ENCODE results near the gene KCND1.
"Not testable (repeated sequence)": the region's sequence is repeated elsewhere in the genome, so short reads cannot be mapped to it uniquely, and the experiment has no call there.

The KCND1 gene

GRCh38 chrX:48998391-48998790 is 26.7 kb upstream of the KCND1 start:
- Histone ChIP-seq H3K36me3 (ENCODE audit: control insufficient read depth in 5 of 5, insufficient read depth in 5 of 5, low read length in 5 of 5) (peaks cover 2 to 35% (median 21%) of the 10 kb centered on the region in 5 donors), H3K4me1 (ENCODE audit: control insufficient read depth in 5 of 5, insufficient read depth in 5 of 5, low read length in 5 of 5) (peaks cover 0 to 12% (median 9%) of the 10 kb centered on the region in 5 donors), H3K27ac (ENCODE audit: low read depth, low read length) (no peak overlapping the region), H3K4me3 (ENCODE audit: low read depth in 1 of 5, low read length in 5 of 5) (no peak overlapping the region), H3K27me3 (ENCODE audit: control insufficient read depth in 5 of 5, insufficient read depth in 4 of 5, low read length in 5 of 5) (peaks cover 0 to 3% (median 0%) of the 10 kb centered on the region in 5 donors), H3K9ac (ENCODE audit: low read length in 5 of 5) (no peak overlapping the region), H3K9me3 (ENCODE audit: control insufficient read depth in 5 of 5, low read length in 5 of 5) (peaks cover 0 to 7% (median 3%) of the 10 kb centered on the region in 5 donors)

- Histone ChIP-seq H3K9ac (ENCODE audit: low read length in 5 of 5) (no peak overlapping the region), H3K4me1 (ENCODE audit: control insufficient read depth in 5 of 5, insufficient read depth in 5 of 5, low read length in 5 of 5) (peaks cover 0 to 12% (median 9%) of the 10 kb centered on the region in 5 donors), H3K27me3 (ENCODE audit: control insufficient read depth in 5 of 5, insufficient read depth in 4 of 5, low read length in 5 of 5) (peaks cover 0 to 4% (median 0%) of the 10 kb centered on the region in 5 donors), H3K4me3 (ENCODE audit: low read depth in 1 of 5, low read length in 5 of 5) (no peak overlapping the region), H3K27ac (ENCODE audit: low read depth, low read length) (no peak overlapping the region), H3K36me3 (ENCODE audit: control insufficient read depth in 5 of 5, insufficient read depth in 5 of 5, low read length in 5 of 5) (peaks cover 6 to 40% (median 26%) of the 10 kb centered on the region in 5 donors), H3K9me3 (ENCODE audit: control insufficient read depth in 5 of 5, low read length in 5 of 5) (peaks cover 0 to 7% (median 3%) of the 10 kb centered on the region in 5 donors)
Observed at GRCh38 chrX:48997865-48998264, 26.2 kb upstream of the KCND1 start.

GRCh38 chrX:48997455-48997854 is 25.8 kb upstream of the KCND1 start:
- Histone ChIP-seq H3K9ac (ENCODE audit: low read length in 5 of 5) (no peak overlapping the region), H3K4me1 (ENCODE audit: control insufficient read depth in 5 of 5, insufficient read depth in 5 of 5, low read length in 5 of 5) (peaks cover 0 to 12% (median 9%) of the 10 kb centered on the region in 5 donors), H3K36me3 (ENCODE audit: control insufficient read depth in 5 of 5, insufficient read depth in 5 of 5, low read length in 5 of 5) (peaks cover 6 to 41% (median 26%) of the 10 kb centered on the region in 5 donors), H3K4me3 (ENCODE audit: low read depth in 1 of 5, low read length in 5 of 5) (no peak overlapping the region), H3K27ac (ENCODE audit: low read depth, low read length) (no peak overlapping the region), H3K27me3 (ENCODE audit: control insufficient read depth in 5 of 5, insufficient read depth in 4 of 5, low read length in 5 of 5) (peaks cover 0 to 4% (median 0%) of the 10 kb centered on the region in 5 donors), H3K9me3 (ENCODE audit: control insufficient read depth in 5 of 5, low read length in 5 of 5) (peaks cover 0 to 7% (median 3%) of the 10 kb centered on the region in 5 donors)

- H3K9ac ChIP-seq (ENCODE audit: low read length in 5 of 5), result no peak overlapping the region
- H3K27ac ChIP-seq (ENCODE audit: low read depth, low read length), result no peak overlapping the region
- peaks cover 0 to 12% (median 9%) of the 10 kb centered on the region in 5 donors for H3K4me1 ChIP-seq (ENCODE audit: control insufficient read depth in 5 of 5, insufficient read depth in 5 of 5, low read length in 5 of 5)
- H3K9me3 ChIP-seq (ENCODE audit: control insufficient read depth in 5 of 5, low read length in 5 of 5), result peaks cover 0 to 5% (median 3%) of the 10 kb centered on the region in 5 donors
- H3K27me3 ChIP-seq (ENCODE audit: control insufficient read depth in 5 of 5, insufficient read depth in 4 of 5, low read length in 5 of 5), result peaks cover 0 to 4% (median 0%) of the 10 kb centered on the region in 5 donors
- H3K36me3 ChIP-seq (ENCODE audit: control insufficient read depth in 5 of 5, insufficient read depth in 5 of 5, low read length in 5 of 5), result peaks cover 6 to 45% (median 26%) of the 10 kb centered on the region in 5 donors
- H3K4me3 ChIP-seq (ENCODE audit: low read depth in 1 of 5, low read length in 5 of 5), result no peak overlapping the region
Observed at GRCh38 chrX:48996969-48997368, 25.3 kb upstream of the KCND1 start.

- H3K27me3 ChIP-seq (ENCODE audit: control insufficient read depth in 5 of 5, insufficient read depth in 4 of 5, low read length in 5 of 5), result peaks cover 0 to 7% (median 6%) of the 10 kb centered on the region in 5 donors
- no peak overlapping the region for H3K9ac ChIP-seq (ENCODE audit: low read length in 5 of 5)
- H3K36me3 ChIP-seq (ENCODE audit: control insufficient read depth in 5 of 5, insufficient read depth in 5 of 5, low read length in 5 of 5), result peaks cover 0 to 57% (median 27%) of the 10 kb centered on the region in 5 donors
- peaks cover 0 to 22% (median 9%) of the 10 kb centered on the region in 5 donors for H3K4me1 ChIP-seq (ENCODE audit: control insufficient read depth in 5 of 5, insufficient read depth in 5 of 5, low read length in 5 of 5)
- H3K27ac ChIP-seq (ENCODE audit: low read depth, low read length), result no peak overlapping the region
- H3K4me3 ChIP-seq (ENCODE audit: low read depth in 1 of 5, low read length in 5 of 5), result no peak overlapping the region
- H3K9me3 ChIP-seq (ENCODE audit: control insufficient read depth in 5 of 5, low read length in 5 of 5), result peaks cover 0 to 4% (median 0%) of the 10 kb centered on the region in 5 donors
Observed at GRCh38 chrX:48992341-48992740, 20.7 kb upstream of the KCND1 start.

- Histone ChIP-seq H3K9ac (ENCODE audit: low read length in 5 of 5) (no peak overlapping the region), H3K27ac (ENCODE audit: low read depth, low read length) (peak overlapping the region; percentile 62), H3K9me3 (ENCODE audit: control insufficient read depth in 5 of 5, low read length in 5 of 5) (no peaks in the 10 kb centered on the region), H3K4me1 (ENCODE audit: control insufficient read depth in 5 of 5, insufficient read depth in 5 of 5, low read length in 5 of 5) (peaks cover 0 to 22% (median 9%) of the 10 kb centered on the region in 5 donors), H3K27me3 (ENCODE audit: control insufficient read depth in 5 of 5, insufficient read depth in 4 of 5, low read length in 5 of 5) (peaks cover 0 to 6% (median 4%) of the 10 kb centered on the region in 5 donors), H3K36me3 (ENCODE audit: control insufficient read depth in 5 of 5, insufficient read depth in 5 of 5, low read length in 5 of 5) (peaks cover 0 to 47% (median 22%) of the 10 kb centered on the region in 5 donors), H3K4me3 (ENCODE audit: low read depth in 1 of 5, low read length in 5 of 5) (no peak overlapping the region)
Observed at GRCh38 chrX:48989483-48989882, 17.8 kb upstream of the KCND1 start.

- peaks cover 0 to 11% (median 7%) of the 10 kb centered on the region in 5 donors for H3K27me3 ChIP-seq (ENCODE audit: control insufficient read depth in 5 of 5, insufficient read depth in 4 of 5, low read length in 5 of 5)
- no peak overlapping the region for H3K27ac ChIP-seq (ENCODE audit: low read depth, low read length)
- no peak overlapping the region for H3K4me3 ChIP-seq (ENCODE audit: low read depth in 1 of 5, low read length in 5 of 5)
- H3K9ac ChIP-seq (ENCODE audit: low read length in 5 of 5), result no peak overlapping the region
- peaks cover 0 to 6% (median 2%) of the 10 kb centered on the region in 5 donors for H3K4me1 ChIP-seq (ENCODE audit: control insufficient read depth in 5 of 5, insufficient read depth in 5 of 5, low read length in 5 of 5)
- no peaks in the 10 kb centered on the region for H3K9me3 ChIP-seq (ENCODE audit: control insufficient read depth in 5 of 5, low read length in 5 of 5)
- peaks cover 10 to 66% (median 41%) of the 10 kb centered on the region in 5 donors for H3K36me3 ChIP-seq (ENCODE audit: control insufficient read depth in 5 of 5, insufficient read depth in 5 of 5, low read length in 5 of 5)
Observed at GRCh38 chrX:48983896-48984295, 12.3 kb upstream of the KCND1 start.

- H3K36me3 ChIP-seq (ENCODE audit: control insufficient read depth in 5 of 5, insufficient read depth in 5 of 5, low read length in 5 of 5), result peaks cover 10 to 64% (median 43%) of the 10 kb centered on the region in 5 donors
- no peaks in the 10 kb centered on the region for H3K4me1 ChIP-seq (ENCODE audit: control insufficient read depth in 5 of 5, insufficient read depth in 5 of 5, low read length in 5 of 5)
- peaks cover 0 to 9% (median 5%) of the 10 kb centered on the region in 5 donors for H3K27me3 ChIP-seq (ENCODE audit: control insufficient read depth in 5 of 5, insufficient read depth in 4 of 5, low read length in 5 of 5)
Observed at GRCh38 chrX:48983081-48983480, 11.4 kb upstream of the KCND1 start.

GRCh38 chrX:48981178-48981577 is 9.5 kb upstream of the KCND1 start:
- Histone ChIP-seq H3K36me3 (ENCODE audit: control insufficient read depth in 5 of 5, insufficient read depth in 5 of 5, low read length in 5 of 5) (peaks cover 10 to 69% (median 46%) of the 10 kb centered on the region in 5 donors), H3K27me3 (ENCODE audit: control insufficient read depth in 5 of 5, insufficient read depth in 4 of 5, low read length in 5 of 5) (peaks cover 0 to 12% (median 5%) of the 10 kb centered on the region in 5 donors), H3K4me1 (ENCODE audit: control insufficient read depth in 5 of 5, insufficient read depth in 5 of 5, low read length in 5 of 5) (no peaks in the 10 kb centered on the region), H3K4me3 (ENCODE audit: low read depth in 1 of 5, low read length in 5 of 5) (no peak overlapping the region), H3K9ac (ENCODE audit: low read length in 5 of 5) (no peak overlapping the region), H3K9me3 (ENCODE audit: control insufficient read depth in 5 of 5, low read length in 5 of 5) (no peaks in the 10 kb centered on the region), H3K27ac (ENCODE audit: low read depth, low read length) (no peak overlapping the region)

More at GRCh38 chrX:48983081-48983480, 11.4 kb upstream of the KCND1 start:
- Histone ChIP-seq H3K27ac (ENCODE audit: low read depth, low read length) (no peak overlapping the region), H3K9ac (ENCODE audit: low read length in 5 of 5) (no peak overlapping the region), H3K4me3 (ENCODE audit: low read depth in 1 of 5, low read length in 5 of 5) (no peak overlapping the region), H3K9me3 (ENCODE audit: control insufficient read depth in 5 of 5, low read length in 5 of 5) (no peaks in the 10 kb centered on the region)

- H3K27ac ChIP-seq (ENCODE audit: low read depth, low read length); H3K4me3 ChIP-seq (ENCODE audit: low read depth in 1 of 5, low read length in 5 of 5); H3K4me1 ChIP-seq (ENCODE audit: control insufficient read depth in 5 of 5, insufficient read depth in 5 of 5, low read length in 5 of 5); H3K9ac ChIP-seq (ENCODE audit: low read length in 5 of 5); H3K9me3 ChIP-seq (ENCODE audit: control insufficient read depth in 5 of 5, low read length in 5 of 5): not testable (repeated sequence)
- Histone ChIP-seq H3K27me3 (ENCODE audit: control insufficient read depth in 5 of 5, insufficient read depth in 4 of 5, low read length in 5 of 5) (peaks cover 0 to 12% (median 5%) of the 10 kb centered on the region in 5 donors), H3K36me3 (ENCODE audit: control insufficient read depth in 5 of 5, insufficient read depth in 5 of 5, low read length in 5 of 5) (peaks cover 10 to 74% (median 52%) of the 10 kb centered on the region in 5 donors)
Observed at GRCh38 chrX:48980341-48980740, 8.7 kb upstream of the KCND1 start.

Data from subcutaneous abdominal adipose tissue (tissue), 5 donors.